Gastroesophageal sphincter (tissue), 4 donors: ENCODE results near the gene ZNF106. TPM values are rescaled to one million over a fixed set of nuclear protein-coding genes. Genes with fewer than 3 reads are reported as not detected.

Experiments
- ATAC-seq: fragments of 150-250 bp; one replicate; pipeline ENCODE4 v1.9.1; 2016; ENCODE audit warnings: mild to moderate bottlenecking, moderate library complexity
- H3K27ac ChIP-seq, 4 donors: fragments of 200-600 bp; sonication (generic) in 3 of 4; 1 replicate in 3 of 4; 2 replicates in 1 of 4; pipeline ENCODE4 v1.5.1; 2016 to 2019
- H3K27me3 ChIP-seq: fragments of 200-600 bp; sonication (generic); one replicate; pipeline ENCODE4 v1.5.1; 2019
- H3K36me3 ChIP-seq, 2 donors: fragments of 200-600 bp; sonication (generic); one replicate each; pipeline ENCODE4 v1.5.1; 2019; ENCODE audit warnings: control low read depth in 1 of 2
- H3K4me1 ChIP-seq, 3 donors: fragments of 200-600 bp; sonication (generic); 1 replicate in 2 of 3; 2 replicates in 1 of 3; pipeline ENCODE4 v1.5.1; 2016 to 2019; ENCODE audit warnings: control low read depth in 2 of 3
- H3K4me3 ChIP-seq, 2 donors: fragments of 200-600 bp; sonication (generic); one replicate each; pipeline ENCODE4 v1.5.1; 2019; ENCODE audit warnings: mild to moderate bottlenecking in 1 of 2, moderate library complexity in 1 of 2
- H3K9me3 ChIP-seq, 3 donors: fragments of 200-600 bp; sonication (generic); one replicate each; pipeline ENCODE4 v1.5.1; 2017 to 2019; ENCODE audit warnings: control low read depth in 2 of 3
- EP300 ChIP-seq: sonication (generic); formaldehyde crosslinking; IDR thresholded peaks from one replicate; pipeline ENCODE4 v1.6.1; 2017; ENCODE audit warnings: antibody characterized with exemption, mild to moderate bottlenecking
- POLR2A ChIP-seq, 2 donors: fragments of 450-650 bp; IDR thresholded peaks; one replicate each; pipeline ENCODE4 v1.6.1; 2017; ENCODE audit warnings: antibody characterized with exemption in 2 of 2, mild to moderate bottlenecking in 2 of 2, moderate library complexity in 1 of 2
- POLR2AphosphoS5 ChIP-seq: sonication (generic); formaldehyde crosslinking; IDR thresholded peaks from one replicate; pipeline ENCODE4 v1.6.1; 2017; ENCODE audit warnings: antibody characterized with exemption
- WGBS, 2 donors: methylation state at CpG; one replicate each; pipeline ENCODE4 v1.1.5; 2018; ENCODE audit warnings: low coverage in 1 of 2; 5-methylcytosine and 5-hydroxymethylcytosine counted together
- total RNA-seq, 4 donors: library from RNA; depleted of rRNA; stranded (reverse); fragments of >200 nt; gene quantifications; one replicate each; pipeline ENCODE4 v1.1.0, GENCODE V29; 2016
- TF ChIP-seq, protein P1 (sequence below), 4 experiments: fragments of 200-600 bp in 2 of 4; fragments of 450-650 bp in 2 of 4; sonication (generic) in 1 of 4; IDR thresholded peaks; one replicate each; pipeline ENCODE4 v1.5.1; 2017 to 2019; ENCODE audit warnings: antibody characterized with exemption in 4 of 4, mild to moderate bottlenecking in 2 of 4, moderate library complexity in 2 of 4

The ZNF106 gene
- 100 to 1,000 TPM; 118 to 592 (median 369) TPM for total RNA-seq

DNA sequence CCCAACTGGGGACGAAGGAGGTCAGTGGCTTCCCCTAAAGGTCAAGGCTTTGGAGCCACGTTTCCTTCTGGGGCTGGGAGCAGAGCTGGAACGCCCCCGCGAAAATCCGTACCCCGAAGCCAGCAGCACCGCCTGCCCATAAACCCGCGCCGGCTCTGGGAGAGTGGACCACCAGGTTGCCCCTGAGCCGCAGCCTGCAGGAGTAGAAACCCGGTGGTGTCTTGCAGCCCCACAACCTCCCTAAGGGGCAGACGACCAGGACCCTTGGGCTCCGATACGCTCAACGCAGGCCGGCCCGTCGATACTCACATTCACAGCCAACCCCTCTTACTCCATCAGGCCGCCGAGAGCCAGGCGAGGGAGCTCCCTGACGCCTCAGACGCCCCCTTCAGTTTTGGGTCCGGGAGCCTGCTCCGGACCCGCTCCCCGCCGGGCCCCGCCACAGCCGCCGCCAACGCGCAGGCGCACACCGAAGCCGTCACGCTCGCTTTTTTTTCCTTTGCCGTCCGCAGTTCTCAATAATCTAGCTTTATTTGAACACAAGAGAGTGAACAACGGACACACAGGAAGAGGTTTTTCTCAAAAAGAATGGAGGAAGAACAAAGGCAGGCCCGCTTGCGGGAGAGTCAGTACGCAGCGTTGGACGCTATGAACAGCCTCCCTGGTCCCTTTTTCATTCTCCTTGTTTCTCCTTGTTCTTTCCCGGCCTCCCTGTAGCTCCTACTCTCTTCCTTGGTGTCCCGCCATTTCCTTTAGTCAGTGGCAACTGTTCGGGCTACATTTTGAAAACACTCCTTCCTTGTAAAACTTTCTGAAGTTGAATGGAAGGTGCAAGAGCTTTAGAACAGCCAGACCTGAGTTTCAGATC is at the start of gene ZNF106:
Gene ZNF106, minus strand, starts transcription at position 471 of the 868 bp plus-strand sequence. CDS start 18,852 bp downstream, outside the sequence.
- Histone ChIP-seq H3K9me3 (no peaks in the 10 kb centered on the region), H3K27me3 (no peaks in the 10 kb centered on the region), H3K36me3 (no peaks in the 10 kb centered on the region), H3K4me3 (peak within 1 kb of the TSS; percentile 78 to 98), H3K4me1 (peaks cover 0 to 47% (median 16%) of the 10 kb centered on the region in 3 donors), H3K27ac (peak within 1 kb of the TSS; percentile 87 to 95 (median 90))
- peak; percentile 69 for ATAC-seq
- 0 to 1% methylated on average over 16 to 17 of the region's 51 CpGs for WGBS, 2 donors
- TF ChIP-seq, protein P1, sequence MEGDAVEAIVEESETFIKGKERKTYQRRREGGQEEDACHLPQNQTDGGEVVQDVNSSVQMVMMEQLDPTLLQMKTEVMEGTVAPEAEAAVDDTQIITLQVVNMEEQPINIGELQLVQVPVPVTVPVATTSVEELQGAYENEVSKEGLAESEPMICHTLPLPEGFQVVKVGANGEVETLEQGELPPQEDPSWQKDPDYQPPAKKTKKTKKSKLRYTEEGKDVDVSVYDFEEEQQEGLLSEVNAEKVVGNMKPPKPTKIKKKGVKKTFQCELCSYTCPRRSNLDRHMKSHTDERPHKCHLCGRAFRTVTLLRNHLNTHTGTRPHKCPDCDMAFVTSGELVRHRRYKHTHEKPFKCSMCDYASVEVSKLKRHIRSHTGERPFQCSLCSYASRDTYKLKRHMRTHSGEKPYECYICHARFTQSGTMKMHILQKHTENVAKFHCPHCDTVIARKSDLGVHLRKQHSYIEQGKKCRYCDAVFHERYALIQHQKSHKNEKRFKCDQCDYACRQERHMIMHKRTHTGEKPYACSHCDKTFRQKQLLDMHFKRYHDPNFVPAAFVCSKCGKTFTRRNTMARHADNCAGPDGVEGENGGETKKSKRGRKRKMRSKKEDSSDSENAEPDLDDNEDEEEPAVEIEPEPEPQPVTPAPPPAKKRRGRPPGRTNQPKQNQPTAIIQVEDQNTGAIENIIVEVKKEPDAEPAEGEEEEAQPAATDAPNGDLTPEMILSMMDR (IDR thresholded peaks at IDR 0.05) = peak in 1 of 4 experiments; percentile 11
- no peak for TF ChIP-seq EP300
- TF ChIP-seq POLR2A (IDR thresholded peaks at IDR 0.05) = peak; percentile 81 to 91
- TF ChIP-seq POLR2AphosphoS5 = peak; percentile 89

DNA sequence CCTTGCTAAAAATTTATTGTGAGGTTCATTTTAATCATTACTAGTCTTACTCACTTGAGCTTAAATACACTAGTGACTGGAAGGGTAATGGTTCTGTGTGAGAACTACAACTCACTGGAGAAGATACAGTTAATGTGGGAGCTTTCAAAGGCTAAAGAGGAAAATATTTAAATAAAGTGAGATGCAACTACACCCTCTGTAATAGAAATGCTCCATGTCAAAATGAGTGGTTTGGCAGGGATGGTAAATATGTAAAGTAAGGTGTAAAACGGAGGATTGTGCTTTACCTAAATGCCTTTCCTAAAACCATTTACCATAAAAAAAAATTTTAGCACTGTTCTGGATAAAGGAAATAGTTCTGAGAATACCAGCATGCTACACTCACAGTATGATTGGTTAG is 42.3 kb upstream of the ZNF106 start:
- TF ChIP-seq EP300 (no peak), POLR2AphosphoS5 (no peak)

DNA sequence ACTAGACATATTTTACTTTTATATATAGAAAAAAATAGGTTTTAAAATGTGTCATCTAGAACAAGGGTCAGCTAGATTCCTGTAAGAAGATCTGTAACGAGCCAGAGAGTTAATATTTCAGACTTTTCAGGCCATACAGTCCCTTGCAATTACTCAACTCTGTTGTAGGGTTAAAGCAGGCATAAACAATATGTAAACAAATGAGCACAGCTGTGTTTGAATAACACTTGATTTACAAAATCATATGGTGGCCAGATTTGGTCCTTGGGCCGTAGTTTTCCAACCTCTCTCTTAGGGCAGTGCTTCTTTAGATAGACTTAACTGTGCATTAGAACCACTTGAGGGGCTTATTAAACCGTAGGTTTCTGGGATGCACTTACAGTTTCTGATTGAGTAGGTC is 38.0 kb upstream of the ZNF106 start:
- H3K4me3 ChIP-seq = no peak overlapping the region
- no peaks in the 10 kb centered on the region for H3K4me1 ChIP-seq
- 84 to 93% methylated on average over 3 of the region's 3 CpGs for WGBS, 2 donors
- no peak overlapping the region for H3K27ac ChIP-seq
- H3K36me3 ChIP-seq = peaks cover 5 to 90% of the 10 kb centered on the region in 2 donors
- no peak for ATAC-seq
- H3K9me3 ChIP-seq = no peaks in the 10 kb centered on the region
- H3K27me3 ChIP-seq = no peaks in the 10 kb centered on the region
- TF ChIP-seq POLR2AphosphoS5 = no peak
- TF ChIP-seq, protein P1 (IDR thresholded peaks at IDR 0.05) = no peak
- no peak for TF ChIP-seq POLR2A (IDR thresholded peaks at IDR 0.05)
- TF ChIP-seq EP300 = no peak

More for the DNA sequence above, 42.3 kb upstream of the ZNF106 start:
- WGBS, 2 donors = 90 to 100% methylated on average over 1 of the region's 1 CpG
- Histone ChIP-seq H3K27me3 (no peaks in the 10 kb centered on the region), H3K36me3 (peaks cover 5 to 92% of the 10 kb centered on the region in 2 donors), H3K4me3 (no peak overlapping the region), H3K9me3 (no peaks in the 10 kb centered on the region), H3K4me1 (no peaks in the 10 kb centered on the region), H3K27ac (no peak overlapping the region)
- no peak for ATAC-seq

DNA sequence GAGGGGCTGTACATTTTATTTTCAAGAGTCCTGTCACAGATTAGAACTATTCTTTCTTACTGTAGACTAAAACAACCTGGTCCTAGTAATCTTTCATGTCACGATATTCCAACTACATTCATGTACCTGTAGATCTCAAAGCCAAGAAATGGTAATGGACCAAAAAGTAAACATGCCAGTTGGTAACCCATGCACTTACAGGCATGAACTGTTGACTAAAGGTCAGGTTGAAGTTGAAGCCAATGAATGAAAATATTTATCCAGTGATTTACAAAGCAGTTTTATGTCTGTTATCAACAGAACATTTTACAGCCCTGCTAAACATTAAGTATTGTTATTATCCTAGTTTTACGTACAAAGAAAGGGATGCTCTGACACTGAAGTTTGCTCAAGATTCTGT is 32.4 kb upstream of the ZNF106 start:
- H3K27me3 ChIP-seq = no peaks in the 10 kb centered on the region
- TF ChIP-seq, protein P1 (IDR thresholded peaks at IDR 0.05) = no peak
- TF ChIP-seq POLR2AphosphoS5 = no peak
- TF ChIP-seq POLR2A (IDR thresholded peaks at IDR 0.05) = no peak
- TF ChIP-seq EP300 = no peak
- H3K9me3 ChIP-seq = no peaks in the 10 kb centered on the region
- H3K36me3 ChIP-seq = peaks cover 0 to 84% of the 10 kb centered on the region in 2 donors
- no peak overlapping the region for H3K4me3 ChIP-seq
- no peak overlapping the region for H3K27ac ChIP-seq
- no peaks in the 10 kb centered on the region for H3K4me1 ChIP-seq
- ATAC-seq = no peak
- WGBS, 2 donors = 91 to 100% methylated on average over 1 to 2 of the region's 2 CpGs

DNA sequence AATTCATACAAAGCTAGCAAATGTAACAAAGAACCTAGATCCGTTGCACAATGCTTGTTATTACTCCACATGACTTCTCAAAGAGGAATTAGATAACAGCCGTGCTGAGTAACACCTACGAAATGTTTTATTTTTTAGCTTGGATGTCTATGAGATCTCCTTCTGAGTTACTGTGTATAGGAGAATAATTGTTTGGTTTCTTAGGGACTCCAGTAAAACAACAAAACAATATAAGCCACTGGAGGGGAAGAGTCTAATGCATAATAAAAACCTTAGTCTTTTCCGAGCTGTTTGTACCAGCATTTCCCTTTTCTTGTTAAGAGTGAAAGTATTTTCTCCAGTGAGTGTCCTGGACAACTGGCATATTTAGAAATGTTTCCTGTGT is 20.1 kb upstream of the ZNF106 start:
- H3K36me3 ChIP-seq = peaks cover 0 to 30% of the 10 kb centered on the region in 2 donors
- peaks cover 5 to 35% (median 7%) of the 10 kb centered on the region in 3 donors for H3K4me1 ChIP-seq
- peak; percentile 54 for ATAC-seq
- TF ChIP-seq, protein P1 (IDR thresholded peaks at IDR 0.05) = no peak
- TF ChIP-seq POLR2A (IDR thresholded peaks at IDR 0.05) = no peak
- no peaks in the 10 kb centered on the region for H3K27me3 ChIP-seq
- H3K27ac ChIP-seq = peak overlapping the region; percentile 23 to 41 (median 32)
- no peaks in the 10 kb centered on the region for H3K9me3 ChIP-seq
- H3K4me3 ChIP-seq = no peak overlapping the region
- 41 to 72% methylated on average over 4 of the region's 4 CpGs for WGBS, 2 donors
